ENCODE results near the gene PRPS1. TPM values are rescaled to one million over a fixed set of nuclear protein-coding genes. Genes with fewer than 3 reads are reported as not detected.

PRPS1 gene
- total RNA-seq, 1 donor from 2014 or later, result 29.6 TPM

Other genes with a start within 250 kb of the PRPS1 start
- not detected for gene FRMPD3, start 178.9 kb upstream of the PRPS1 start, total RNA-seq
- 139 TPM for gene TSC22D3, start 147.3 kb downstream of the PRPS1 start, total RNA-seq
- not detected for gene NCBP2L, start 149.2 kb downstream of the PRPS1 start, total RNA-seq
- 4.8 TPM for gene MID2, start 197.4 kb downstream of the PRPS1 start, total RNA-seq